T-helper 9 cell (primary cell): ENCODE measurements around the gene CCDC187.
A peak's percentile ranks its signal among the peaks of the same experiment; 100 is the strongest.
"Not testable (repeated sequence)": the region's sequence is repeated elsewhere in the genome, so short reads cannot be mapped to it uniquely, and the experiment has no call there.

Experiments used
- DNase-seq: peaks from one replicate; pipeline ENCODE4 v3.0.0-alpha.2; 2020

The CCDC187 gene

DNA sequence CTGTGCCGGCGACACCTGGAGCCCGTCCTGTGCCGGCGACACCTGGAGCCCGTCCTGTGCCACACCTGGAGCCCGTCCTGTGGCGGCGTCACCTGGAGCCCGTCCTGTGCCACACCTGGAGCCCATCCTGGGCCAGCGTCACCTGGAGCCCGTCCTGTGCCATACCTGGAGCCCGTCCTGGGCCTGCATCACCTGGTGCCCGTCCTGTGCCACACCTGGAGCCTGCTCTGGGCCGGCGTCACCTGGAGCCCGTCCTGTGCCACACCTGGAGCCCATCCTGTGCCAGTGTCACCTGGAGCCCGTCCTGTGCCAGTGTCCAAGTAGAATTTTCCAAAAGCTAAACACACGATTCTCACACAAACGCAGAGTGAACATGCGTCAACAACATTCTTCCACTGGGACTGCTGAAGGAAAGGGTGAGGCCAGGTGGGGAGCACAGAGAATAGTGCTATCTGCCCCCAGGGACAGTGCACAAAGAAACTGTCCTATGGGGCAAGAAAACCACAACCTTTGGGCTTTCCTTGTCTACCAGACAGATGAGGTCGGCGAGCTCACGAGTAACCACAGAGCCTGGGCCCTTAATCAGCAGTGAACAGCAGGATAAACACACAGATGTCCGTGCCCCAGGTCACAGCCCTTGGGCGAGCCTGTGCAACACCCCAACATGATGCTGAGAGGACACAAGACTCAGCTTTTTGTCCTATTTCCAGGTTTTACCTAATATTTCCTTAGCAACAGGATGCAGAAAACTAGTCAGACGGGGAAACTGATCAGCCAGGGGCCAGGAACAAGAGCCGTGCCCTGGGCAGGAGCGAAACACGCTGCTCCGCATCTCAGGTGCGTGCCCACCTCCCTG, 66.2 kb downstream of the CCDC187 start:
- DNase-seq = no peak

DNA sequence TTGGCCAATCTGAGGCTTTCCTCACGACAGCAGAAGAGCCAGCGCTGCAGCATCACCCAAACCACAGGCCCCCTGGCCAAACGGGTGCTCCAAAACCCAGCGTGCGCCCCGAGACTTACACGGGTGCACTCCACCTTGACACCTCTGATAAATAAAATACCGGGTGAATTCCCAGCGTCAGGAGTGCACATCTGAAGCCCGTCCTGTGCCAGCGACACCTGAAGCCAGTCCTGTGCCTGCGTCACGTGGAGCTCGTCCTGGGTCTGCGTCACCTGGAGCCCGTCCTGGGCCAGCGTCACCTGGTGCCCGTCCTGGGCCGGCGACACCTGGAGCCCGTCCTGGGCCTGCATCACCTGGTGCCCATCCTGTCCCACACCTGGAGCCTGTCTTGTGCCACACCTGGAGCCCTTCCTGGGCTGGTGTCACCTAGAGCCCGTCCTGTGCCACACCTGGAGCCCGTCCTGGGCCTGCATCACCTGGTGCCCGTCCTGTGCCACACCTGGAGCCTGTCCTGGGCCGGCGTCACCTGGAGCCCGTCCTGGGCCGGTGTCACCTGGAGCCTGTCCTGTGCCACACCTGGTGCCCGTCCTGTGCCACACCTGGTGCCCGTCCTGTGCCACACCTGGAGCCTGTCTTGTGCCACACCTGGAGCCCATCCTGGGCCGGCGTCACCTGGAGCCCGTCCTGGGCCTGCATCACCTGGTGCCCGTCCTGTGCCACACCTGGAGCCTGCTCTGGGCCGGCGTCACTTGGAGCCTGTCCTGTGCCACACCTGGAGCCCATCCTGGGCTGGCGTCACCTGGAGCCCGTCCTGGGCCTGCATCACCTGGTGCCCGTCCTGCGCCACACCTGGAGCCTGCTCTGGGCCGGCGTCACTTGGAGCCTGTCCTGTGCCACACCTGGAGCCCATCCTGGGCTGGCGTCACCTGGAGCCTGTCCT, 67.2 kb downstream of the CCDC187 start:
- DNase-seq = not testable (repeated sequence)

DNA sequence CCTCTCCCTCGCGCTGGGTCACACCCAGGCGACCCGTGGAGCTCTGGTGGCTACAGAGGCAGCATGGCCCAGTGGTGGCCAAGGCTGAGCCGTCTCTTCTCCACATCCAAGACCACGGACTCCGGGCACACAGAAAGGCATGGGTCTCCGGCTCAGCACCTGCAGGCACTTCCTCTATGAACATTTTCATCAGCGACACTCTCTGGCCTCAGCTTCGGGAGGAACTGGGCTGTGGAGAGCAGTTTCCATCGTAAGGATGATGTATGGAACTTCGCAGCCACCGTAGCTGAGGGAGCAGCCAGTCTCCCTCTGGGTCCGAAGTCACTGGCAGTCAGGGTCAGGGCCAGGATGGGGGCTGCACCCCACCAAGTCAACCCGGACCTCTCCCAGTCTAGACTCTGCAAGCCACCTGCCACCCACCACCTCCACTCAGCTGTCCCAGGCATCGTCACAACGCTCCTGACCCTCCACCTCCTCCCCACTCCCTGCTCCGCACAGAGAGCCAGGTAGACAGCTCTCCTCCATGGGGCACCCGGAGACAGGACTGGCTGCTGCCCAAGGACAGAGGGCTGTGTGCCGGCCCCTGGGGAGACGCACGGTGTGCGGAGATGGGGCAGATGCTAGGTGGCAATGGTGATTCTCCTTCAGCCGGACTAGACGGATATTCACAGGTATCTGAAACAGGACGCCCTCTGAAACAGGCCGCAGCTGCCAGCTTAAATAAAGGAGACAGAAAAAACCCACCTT, 68.0 kb downstream of the CCDC187 start:
- DNase-seq = no peak

DNA sequence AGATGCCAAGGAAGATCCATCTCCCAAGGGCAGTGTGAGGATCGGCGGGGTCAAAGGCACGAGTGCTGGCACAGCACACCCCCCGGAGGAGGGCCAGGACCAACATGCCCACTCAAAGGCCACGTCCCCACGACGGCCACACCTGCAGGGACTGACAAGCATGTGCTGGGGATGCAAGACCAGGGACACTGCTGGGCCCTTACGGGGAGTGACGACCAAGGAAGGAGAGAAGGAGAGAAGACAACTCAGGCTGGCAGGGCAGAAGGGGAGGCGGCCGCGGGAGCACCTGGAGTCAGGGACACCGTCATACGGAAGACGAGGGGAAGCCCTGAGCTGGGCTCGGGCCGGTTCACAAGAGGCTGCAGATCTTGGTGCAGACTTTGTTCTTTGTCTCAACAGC, 68.7 kb downstream of the CCDC187 start:
- no peak for DNase-seq

DNA sequence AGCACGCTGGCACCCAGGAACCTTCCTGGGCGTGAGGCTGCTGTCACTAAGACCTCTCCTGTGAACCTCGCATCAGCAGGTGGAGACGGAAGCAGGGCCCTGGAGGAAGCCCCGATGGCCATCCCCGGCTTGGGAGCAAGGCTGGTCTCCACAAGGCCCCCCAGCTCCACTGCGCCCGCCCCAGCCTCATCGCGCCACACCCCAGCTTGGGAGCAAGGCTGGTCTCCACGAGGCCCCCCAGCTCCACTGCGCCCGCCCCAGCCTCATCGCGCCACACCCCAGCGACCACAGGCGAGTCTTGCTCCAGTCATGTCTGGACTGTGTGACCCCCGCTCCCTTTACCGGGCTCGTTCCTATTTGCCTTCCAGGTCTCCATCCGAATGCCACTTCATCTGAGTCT, 69.3 kb downstream of the CCDC187 start:
- no peak for DNase-seq

DNA sequence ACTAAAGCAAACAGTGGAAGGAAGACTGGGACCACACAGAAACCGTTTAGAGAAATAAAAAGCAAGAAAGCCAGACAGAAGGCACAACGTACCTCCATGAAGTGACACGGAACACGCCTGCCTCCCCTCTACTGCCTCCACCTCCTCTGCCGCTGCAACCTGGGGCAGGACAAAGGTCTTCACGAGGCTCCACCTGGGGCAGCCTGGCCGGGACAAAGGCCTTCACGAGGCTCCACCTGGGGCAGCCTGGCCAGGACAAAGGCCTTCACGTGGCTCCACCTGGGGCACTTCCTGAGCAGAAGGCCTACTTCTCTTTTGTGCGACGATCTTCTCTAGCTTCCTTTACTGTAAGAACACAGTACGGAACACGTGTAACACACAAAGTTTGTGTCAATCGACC, 70.0 kb downstream of the CCDC187 start:
- no peak for DNase-seq

DNA sequence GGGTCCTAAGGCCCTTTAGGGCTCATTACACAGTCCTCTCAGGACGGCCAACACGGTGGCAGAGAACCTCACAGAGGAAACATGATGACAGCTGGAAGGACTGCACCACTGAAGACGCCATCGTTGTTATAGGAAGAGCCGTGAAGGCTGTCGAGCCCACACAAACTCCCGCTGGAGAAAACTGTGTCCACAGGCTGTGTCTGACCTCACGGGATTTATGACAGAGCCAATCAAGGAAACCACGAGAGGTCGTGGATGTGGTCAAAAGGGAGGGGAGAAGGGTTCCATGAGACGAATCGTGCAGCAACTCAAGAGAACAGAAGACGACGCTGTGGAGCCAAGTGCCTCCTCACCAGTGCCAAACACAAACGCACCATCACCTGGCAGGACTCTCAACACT, 70.5 kb downstream of the CCDC187 start:
- DNase-seq = no peak

DNA sequence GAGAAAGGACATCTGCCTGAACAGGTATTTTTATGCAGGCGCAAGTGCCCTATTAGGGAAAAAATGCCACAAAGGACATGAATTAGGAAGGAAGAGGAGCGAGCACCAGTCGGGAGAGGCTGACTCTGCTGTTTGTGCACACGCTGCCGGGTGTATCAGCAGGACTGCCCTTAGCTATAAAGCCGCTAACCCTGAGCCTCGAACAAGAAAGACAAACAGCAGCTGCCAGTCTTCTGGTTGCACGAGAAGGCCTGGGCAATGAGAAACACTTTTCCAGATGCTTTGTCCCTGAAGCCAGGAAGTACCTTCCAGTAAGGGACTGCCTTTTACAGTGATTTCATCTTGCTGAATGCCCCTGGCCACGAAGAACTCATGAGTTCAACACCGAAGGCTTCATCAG, 70.9 kb downstream of the CCDC187 start:
- no peak for DNase-seq

DNA sequence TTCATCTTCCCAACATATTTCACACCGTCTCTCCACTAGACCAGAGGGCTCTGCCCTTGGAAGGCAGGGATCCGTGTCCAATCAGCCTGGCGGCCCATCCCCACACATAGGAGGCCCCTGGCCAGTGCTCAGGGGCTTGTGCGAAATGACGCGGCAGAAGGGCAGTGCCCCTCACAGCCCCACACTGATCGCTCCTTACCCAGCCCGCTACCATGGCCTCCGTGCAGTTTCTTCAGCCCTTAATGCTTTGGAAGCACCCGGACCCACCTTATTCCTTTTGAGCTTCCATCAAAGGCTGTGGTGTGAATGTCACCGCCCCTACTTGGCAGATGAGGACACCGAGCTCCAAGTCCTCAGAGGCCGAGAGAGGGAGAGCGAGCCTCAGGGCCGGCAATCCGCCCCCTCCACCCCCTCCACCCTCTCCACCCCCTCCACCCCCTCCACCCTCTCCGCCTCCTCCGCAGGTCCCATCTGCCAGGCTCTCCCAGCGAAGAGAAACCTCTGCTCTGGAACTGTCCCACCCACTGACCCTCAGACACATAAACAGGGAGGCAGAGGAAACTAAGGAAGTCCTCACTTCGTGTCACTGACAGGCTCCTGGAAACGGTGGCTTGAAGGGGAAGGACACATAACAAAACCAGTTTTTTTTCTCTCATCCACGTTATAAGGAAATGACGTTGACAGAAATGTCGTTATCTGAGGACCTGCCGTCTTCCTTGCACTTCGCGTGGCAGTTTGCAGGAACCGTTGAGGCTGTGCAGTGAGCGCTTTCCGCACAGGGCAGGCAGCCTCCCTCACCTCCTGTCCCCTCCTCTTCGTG, 72.2 kb downstream of the CCDC187 start:
- no peak for DNase-seq

DNA sequence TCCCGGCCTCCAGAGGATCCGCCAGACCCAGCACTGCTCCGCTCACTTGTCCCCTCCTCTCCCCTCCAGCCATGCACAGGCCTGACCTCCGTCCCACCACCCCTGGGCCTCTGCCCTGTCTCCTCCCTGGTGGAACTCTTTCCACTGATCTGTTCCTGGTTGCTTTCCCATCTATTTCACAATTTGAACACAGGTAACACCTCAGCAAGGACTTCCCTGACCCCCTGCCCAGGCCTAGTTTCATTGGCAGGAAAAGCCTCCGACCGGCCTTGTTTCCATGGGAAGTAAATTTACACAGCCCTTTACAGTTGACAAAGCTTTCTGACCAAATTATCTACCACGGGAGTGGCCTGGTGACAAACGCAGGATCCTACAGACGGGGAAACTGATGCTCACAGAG, 73.1 kb downstream of the CCDC187 start:
- DNase-seq = no peak

DNA sequence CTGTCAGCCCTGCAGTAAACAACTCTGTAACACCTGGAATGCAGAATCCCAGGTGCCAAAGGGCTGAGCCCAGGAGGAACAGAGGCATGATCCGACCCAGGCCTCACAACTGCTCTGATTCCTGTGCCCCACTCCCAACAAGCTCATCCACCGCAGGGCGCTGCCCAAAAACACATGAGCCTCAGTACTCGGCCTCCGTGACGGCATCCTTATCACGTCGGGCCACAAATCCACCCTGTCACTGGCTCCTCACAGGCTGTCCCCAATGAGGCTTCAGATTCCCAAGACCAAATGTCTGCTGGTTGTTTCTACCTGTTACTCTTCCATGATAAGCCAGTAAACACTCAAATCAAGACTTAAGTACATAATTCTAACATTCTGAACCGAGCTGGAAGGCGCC, 73.5 kb downstream of the CCDC187 start:
- DNase-seq = no peak

DNA sequence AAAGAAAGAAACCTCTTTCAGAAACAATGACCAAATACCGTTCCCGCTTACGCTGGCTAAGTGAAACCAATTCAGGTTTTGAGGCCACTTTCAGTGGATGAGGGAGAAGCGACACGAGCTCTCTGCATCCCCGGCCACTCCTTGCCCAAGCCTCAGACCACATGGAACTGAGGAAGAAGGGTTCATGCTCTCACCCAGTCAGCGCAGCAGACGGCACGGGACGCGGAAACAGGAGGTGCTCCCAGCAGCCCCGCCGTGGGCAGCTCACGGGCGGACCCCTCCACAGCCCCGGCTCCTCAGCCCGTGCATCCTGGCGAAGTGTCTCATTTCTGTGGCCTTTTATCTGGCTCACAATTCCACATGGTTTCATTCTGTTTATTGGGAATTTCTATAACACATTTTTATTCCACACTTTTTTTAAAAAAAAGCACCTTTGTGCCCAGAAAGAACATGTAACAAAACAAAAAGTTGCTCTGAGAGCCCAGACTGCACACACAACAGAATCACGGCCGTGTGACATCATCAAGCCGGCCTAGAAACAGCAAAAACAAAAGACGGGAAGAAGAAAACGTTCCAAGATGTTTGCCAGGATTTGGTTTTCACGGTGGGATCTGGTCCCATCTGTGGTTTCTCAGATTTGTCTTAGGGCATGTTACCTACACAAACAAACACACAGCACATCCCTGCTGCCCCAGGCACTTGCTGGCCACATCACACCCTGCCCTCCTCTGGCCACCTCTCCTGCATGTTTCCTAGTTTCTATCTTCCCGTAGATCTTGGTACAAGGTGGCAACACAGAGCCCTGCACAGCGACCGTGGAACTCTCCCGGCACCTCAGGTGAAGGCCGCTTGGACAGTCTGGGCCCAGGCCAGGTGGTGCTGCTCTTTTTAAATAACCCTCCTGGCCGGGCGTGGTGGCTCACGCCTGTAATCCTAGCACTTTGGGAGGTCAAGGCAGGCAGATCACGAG, 74.5 kb downstream of the CCDC187 start:
- DNase-seq = no peak

DNA sequence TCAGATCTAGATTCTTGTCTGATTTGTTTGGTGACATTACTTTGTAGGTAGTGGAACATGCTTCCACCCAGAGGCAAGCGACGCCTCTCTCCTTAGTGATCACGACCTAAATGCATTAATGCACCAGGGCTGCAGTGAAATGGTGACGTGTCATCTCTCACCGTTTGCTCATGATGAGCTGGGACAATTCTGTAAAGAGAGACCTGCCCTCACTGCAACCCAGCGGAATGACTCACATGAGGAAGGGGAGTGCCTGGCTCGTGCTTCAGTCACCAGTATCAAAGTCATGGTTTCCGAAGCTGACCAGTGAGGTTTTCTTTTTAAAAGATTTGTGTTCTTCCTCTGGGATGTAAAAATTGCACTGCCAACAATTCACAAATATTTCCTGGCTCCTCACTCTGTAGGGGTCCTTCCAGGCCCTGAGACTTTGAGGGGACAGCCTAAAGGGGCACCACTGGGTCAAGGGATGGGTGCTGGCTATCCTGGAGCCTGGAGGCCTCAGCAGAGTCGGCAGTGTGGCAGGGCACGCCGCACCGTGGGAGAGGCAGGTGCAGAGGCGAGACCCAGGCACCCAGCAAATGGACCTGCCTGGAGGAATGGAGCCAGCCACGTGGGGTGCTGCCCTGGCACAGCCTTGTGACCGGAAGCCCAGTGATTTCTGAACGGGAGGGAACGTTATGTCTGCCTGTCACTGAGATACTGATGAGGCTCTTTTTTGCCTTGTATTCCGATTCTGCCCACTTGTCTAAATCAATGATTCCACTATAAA, 75.6 kb downstream of the CCDC187 start:
- DNase-seq = no peak

DNA sequence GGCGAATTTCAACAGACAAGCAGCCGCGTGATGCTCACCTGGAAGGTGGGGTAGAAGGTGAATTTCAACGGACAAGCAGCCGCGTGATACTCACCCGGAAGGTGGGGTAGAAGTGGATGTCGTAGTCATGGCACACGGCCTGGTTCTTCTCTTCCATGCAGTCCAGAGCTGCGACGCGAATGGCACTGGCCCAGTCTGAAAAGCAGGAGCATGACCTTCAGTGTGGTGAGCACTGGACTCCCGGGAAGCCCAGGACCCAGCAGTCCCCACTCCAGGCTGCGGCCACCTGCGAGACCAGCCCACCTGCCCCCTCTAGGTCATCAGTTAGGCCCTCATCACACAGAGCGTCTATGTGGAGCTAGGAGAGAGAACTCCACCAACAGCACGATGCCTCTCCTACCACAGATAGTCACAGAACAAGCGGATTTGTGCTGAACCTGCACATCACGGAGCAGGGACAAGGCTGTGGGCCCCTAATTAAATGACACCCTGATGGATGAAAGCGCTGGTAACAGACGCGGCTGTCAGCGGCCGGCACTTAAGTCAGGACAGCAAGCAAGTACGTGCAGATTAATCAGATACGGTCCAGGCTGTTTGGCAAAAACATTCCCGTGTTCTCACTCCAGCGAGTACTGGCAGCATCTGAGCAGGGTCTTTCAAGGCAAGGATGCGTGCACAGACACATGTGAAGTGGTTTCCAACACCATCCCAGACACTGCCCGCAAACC, 77.0 kb downstream of the CCDC187 start:
- DNase-seq = no peak

DNA sequence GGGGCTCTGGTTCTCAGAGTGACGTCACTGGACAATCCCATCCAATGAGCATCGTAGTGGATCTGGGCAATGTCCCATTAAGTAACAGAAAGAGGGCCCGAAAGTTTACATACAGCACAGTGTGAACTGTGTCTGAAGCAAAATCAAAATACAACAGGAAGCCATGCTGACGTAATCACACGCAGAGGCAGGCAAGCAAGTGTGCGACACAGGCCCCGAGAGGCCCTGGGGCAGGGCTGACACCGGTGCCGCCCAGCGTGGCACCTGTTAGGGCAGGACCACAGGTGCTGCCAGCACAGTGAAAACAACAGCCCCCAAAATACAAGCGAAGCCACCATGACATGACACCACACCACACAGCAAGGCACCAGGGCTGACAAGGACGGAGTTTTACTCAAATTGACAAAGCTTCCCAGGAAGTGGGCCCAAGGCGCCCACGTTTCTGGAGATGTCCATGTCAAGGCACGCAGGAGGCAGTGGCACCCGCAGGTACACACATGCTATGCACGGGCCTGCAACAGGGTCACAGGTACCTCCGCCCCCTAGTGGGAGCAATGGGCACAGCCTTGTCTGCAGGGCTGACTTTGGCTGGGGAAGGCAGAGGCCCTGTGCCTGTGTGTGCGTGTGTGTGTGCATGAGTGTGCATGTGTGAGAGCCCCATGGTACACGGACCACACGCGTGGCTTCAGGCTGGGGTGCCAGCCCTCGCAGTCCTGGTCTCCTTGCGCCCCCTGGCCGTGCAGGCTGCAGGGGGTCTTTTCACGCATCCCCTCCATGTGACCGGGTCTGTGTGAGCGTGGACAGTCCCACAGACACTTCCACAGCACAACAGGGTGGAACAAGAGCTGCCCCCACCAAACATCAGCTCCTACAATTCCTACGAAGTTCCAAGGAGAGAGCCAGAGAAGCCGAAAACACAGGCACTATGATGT, 77.9 kb downstream of the CCDC187 start:
- DNase-seq = peak; percentile 62

DNA sequence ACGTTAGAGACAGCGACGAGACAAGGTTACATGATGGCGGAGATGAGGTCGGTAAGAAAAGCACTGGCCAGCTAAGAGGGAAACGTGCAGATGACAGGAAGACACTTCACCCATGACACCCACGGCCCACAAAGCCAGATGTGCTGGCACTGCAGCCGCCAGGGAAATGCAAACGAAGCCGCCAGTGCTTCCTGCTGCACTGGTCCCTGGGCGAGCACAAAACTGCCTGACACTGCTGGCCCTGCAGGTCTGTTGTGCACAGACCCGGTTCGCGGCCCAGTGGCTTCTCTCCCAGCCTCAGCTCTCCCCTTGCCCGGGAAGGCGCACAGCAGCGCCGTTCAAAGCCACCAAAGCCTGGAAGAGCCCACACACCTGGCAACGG, 78.5 kb downstream of the CCDC187 start:
- peak; percentile 33 for DNase-seq

DNA sequence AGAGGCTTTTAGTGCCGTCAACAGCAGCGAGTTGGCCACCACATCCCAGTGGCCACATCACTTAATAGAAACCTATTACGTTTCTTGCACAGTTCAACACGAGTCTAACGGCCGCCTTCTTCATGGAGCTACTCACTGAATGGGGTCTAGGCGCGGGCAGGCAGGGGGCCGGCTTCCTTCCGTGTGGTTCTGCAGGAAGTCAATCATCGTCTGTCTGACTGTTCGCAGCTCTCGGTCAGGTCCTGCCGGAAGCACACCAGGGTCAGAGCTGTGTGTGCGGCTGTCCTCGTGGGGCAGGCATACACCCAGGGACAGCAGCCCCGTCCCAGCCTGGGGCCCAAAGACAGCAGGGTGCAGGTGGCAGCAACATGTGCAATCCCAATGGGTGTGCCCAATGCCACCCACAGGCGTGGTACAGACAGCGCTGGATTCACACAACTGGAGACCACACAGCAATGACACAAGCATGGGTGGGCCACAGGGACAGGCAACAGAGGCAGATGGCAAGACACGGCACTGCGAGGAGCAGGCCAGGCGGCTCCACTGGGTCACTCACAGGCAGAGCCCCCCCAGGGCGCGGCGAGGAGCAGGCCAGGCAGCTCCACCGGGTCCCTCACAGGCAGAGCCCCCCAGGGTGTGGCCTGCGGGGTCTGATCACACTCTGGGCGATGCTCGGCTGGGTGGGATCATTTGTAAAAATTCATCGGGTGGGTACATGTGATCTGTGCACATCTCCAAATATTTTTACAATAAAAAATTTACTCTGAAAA, 79.8 kb downstream of the CCDC187 start:
- no peak for DNase-seq

DNA sequence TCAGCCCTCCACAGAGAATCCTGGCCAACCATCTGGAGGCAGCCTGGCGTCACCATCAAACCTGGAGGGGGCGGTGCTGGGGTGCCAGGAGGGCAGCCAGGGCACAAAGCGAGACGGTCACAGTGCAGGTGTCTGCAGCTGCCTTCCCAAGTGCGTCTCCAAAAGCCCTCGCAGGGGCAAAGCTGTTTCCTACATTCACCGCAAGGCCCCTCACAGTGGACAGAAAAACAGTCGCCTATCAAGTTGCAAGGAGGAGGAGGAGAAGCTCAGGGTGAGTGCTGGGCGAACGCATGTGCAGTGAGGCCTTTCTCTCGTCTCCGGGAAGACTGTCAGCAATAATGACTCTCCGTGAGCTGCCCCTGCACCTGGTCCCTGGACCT, 81.0 kb downstream of the CCDC187 start:
- DNase-seq = no peak
